Sigmoid colon (tissue), 4 donors: ENCODE results near the gene COA6.

ENCODE experiments used
- EP300 ChIP-seq, 4 donors: sonication (generic); formaldehyde crosslinking; IDR thresholded peaks; one replicate each; pipeline ENCODE4 v1.6.1; 2017; ENCODE audit warnings: antibody characterized with exemption in 4 of 4
- POLR2A ChIP-seq, 2 donors: fragments of 450-650 bp; IDR thresholded peaks; one replicate each; pipeline ENCODE4 v1.6.1; 2016; ENCODE audit warnings: antibody characterized with exemption in 2 of 2, mild to moderate bottlenecking in 2 of 2, moderate library complexity in 2 of 2
- TF ChIP-seq, protein P1 (sequence below), 4 experiments: fragments of 450-650 bp in 3 of 4; fragments of 200-600 bp in 1 of 4; IDR thresholded peaks; one replicate each; pipeline ENCODE4 v1.5.1; 2016 to 2019; ENCODE audit warnings: antibody characterized with exemption in 4 of 4, mild to moderate bottlenecking in 3 of 4, moderate library complexity in 2 of 4

DNA sequence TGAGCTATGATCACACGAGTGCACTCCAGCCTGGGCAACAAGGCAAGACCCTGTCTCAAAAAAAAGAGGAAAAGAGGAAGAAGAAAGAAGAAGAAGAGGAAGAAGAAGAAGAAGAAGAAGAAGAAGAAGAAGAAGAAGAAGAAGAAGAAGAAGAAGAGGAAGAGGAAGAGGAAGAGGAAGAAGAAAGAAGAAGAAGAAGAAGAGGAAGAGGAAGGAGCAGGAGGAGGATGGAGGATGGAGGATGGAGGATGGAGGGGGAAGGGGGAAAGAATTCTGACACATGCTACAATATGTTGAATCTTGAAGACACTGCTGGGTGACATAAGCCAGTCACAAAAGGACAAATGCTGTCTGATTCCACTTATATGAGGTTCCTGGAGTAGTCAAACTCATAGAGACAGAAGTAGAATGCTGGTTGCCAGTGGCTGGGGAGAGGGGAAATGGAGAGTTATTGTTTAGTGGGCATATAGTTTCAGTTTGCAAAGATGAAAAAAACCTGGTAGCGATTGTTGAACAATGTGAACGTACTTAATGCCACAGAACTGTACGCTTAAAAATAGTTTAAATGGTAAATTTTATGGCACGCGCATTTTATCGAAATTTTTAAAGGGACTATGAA is 47.3 kb upstream of the COA6 start:
- TF ChIP-seq, protein P1, sequence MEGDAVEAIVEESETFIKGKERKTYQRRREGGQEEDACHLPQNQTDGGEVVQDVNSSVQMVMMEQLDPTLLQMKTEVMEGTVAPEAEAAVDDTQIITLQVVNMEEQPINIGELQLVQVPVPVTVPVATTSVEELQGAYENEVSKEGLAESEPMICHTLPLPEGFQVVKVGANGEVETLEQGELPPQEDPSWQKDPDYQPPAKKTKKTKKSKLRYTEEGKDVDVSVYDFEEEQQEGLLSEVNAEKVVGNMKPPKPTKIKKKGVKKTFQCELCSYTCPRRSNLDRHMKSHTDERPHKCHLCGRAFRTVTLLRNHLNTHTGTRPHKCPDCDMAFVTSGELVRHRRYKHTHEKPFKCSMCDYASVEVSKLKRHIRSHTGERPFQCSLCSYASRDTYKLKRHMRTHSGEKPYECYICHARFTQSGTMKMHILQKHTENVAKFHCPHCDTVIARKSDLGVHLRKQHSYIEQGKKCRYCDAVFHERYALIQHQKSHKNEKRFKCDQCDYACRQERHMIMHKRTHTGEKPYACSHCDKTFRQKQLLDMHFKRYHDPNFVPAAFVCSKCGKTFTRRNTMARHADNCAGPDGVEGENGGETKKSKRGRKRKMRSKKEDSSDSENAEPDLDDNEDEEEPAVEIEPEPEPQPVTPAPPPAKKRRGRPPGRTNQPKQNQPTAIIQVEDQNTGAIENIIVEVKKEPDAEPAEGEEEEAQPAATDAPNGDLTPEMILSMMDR (IDR thresholded peaks at IDR 0.05), result no peak
- no peak for TF ChIP-seq EP300 (IDR thresholded peaks at IDR 0.05)
- TF ChIP-seq POLR2A (IDR thresholded peaks at IDR 0.05), result no peak
